ENCODE data around the gene KIF2A. TPM values are rescaled to one million over a fixed set of nuclear protein-coding genes. Genes with fewer than 3 reads are reported as not detected.

KIF2A gene
- total RNA-seq, 2 donors from 2014 or later = 19.5 to 28.9 TPM

DNA sequence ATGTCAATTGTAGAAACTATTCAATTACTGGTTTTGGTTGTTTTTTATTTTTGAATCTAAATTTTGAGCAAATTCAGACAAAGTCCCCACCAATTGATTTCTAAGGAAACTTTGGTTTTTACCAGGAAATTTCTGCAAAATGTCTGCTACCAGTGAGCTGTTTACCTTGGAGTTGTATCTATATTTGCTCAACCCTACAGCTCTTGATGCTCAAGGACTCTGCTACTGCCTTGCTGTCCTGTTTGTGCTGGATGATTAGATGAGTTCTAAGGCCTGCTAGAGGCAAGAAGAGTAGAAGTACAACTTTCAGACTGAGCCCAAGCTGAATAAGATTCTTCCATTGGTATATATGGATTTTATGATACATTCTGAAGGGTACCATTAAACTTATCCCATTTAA, 42.6 kb upstream of the KIF2A start:
- no peaks in the 10 kb centered on the region for H3K36me3 ChIP-seq
- H3K27me3 ChIP-seq (replicated peaks; ENCODE audit: insufficient read depth) = no peaks in the 10 kb centered on the region
- H3K4me1 ChIP-seq (ENCODE audit: control insufficient read depth in 1 of 2, low read depth in 2 of 2) = no peaks in the 10 kb centered on the region
- no peak overlapping the region for H3K27ac ChIP-seq
- H3K9me3 ChIP-seq = no peaks in the 10 kb centered on the region
- TF ChIP-seq CTCF (IDR thresholded peaks at IDR 0.05) = no peak
- DNase-seq (ENCODE audit: low spot score) (no peak), ATAC-seq (ENCODE audit: insufficient number of reproducible peaks, low FRiP score, low read depth) (no peak)
- no peak overlapping the region for H3K4me3 ChIP-seq

GRCh38 chr5:62265648-62266112, 40.3 kb upstream of the KIF2A start:
- Histone ChIP-seq H3K27ac (no peak overlapping the region), H3K36me3 (no peaks in the 10 kb centered on the region), H3K27me3 (replicated peaks; ENCODE audit: insufficient read depth) (no peaks in the 10 kb centered on the region), H3K4me1 (ENCODE audit: control insufficient read depth in 1 of 2, low read depth in 2 of 2) (no peaks in the 10 kb centered on the region), H3K4me3 (no peak overlapping the region), H3K9me3 (no peaks in the 10 kb centered on the region)
- ATAC-seq (ENCODE audit: insufficient number of reproducible peaks, low FRiP score, low read depth) (no peak), DNase-seq (ENCODE audit: low spot score) (no peak)
- no peak for TF ChIP-seq CTCF (IDR thresholded peaks at IDR 0.05)

- Histone ChIP-seq H3K27ac (no peak overlapping the region), H3K4me3 (no peak overlapping the region), H3K4me1 (ENCODE audit: control insufficient read depth in 1 of 2, low read depth in 2 of 2) (no peaks in the 10 kb centered on the region), H3K36me3 (no peaks in the 10 kb centered on the region), H3K27me3 (replicated peaks; ENCODE audit: insufficient read depth) (no peaks in the 10 kb centered on the region), H3K9me3 (no peaks in the 10 kb centered on the region)
- no peak for TF ChIP-seq CTCF (IDR thresholded peaks at IDR 0.05)
- no peak for DNase-seq (ENCODE audit: low spot score)
- ATAC-seq (ENCODE audit: insufficient number of reproducible peaks, low FRiP score, low read depth) = no peak
These were observed 39.4 kb upstream of the KIF2A start for GRCh38 chr5:62266573-62266972.

GRCh38 chr5:62268234-62268633, 37.8 kb upstream of the KIF2A start:
- TF ChIP-seq CTCF (IDR thresholded peaks at IDR 0.05) = no peak
- H3K36me3 ChIP-seq = no peaks in the 10 kb centered on the region
- H3K9me3 ChIP-seq = no peaks in the 10 kb centered on the region
- no peaks in the 10 kb centered on the region for H3K27me3 ChIP-seq (replicated peaks; ENCODE audit: insufficient read depth)
- no peak overlapping the region for H3K27ac ChIP-seq
- H3K4me1 ChIP-seq (ENCODE audit: control insufficient read depth in 1 of 2, low read depth in 2 of 2) = no peaks in the 10 kb centered on the region
- H3K4me3 ChIP-seq = no peak overlapping the region
- ATAC-seq (ENCODE audit: insufficient number of reproducible peaks, low FRiP score, low read depth) (no peak), DNase-seq (ENCODE audit: low spot score) (no peak)

GRCh38 chr5:62268792-62269191, 37.2 kb upstream of the KIF2A start:
- H3K4me1 ChIP-seq (ENCODE audit: control insufficient read depth in 1 of 2, low read depth in 2 of 2) = no peaks in the 10 kb centered on the region
- H3K27ac ChIP-seq = no peak overlapping the region
- DNase-seq (ENCODE audit: low spot score) = no peak
- no peaks in the 10 kb centered on the region for H3K9me3 ChIP-seq
- no peak overlapping the region for H3K4me3 ChIP-seq
- no peak for ATAC-seq (ENCODE audit: insufficient number of reproducible peaks, low FRiP score, low read depth)
- H3K36me3 ChIP-seq = no peaks in the 10 kb centered on the region
- no peak for TF ChIP-seq CTCF (IDR thresholded peaks at IDR 0.05)
- H3K27me3 ChIP-seq (replicated peaks; ENCODE audit: insufficient read depth) = no peaks in the 10 kb centered on the region
